Measurements from ENCODE around the gene HOXC9. TPM values are rescaled to one million over a fixed set of nuclear protein-coding genes. Genes with fewer than 3 reads are reported as not detected.

HOXC9 gene
- polyA plus RNA-seq, 1 of the 3 experiments (the other 2 are of a cell fraction): 1.9 TPM

DNA sequence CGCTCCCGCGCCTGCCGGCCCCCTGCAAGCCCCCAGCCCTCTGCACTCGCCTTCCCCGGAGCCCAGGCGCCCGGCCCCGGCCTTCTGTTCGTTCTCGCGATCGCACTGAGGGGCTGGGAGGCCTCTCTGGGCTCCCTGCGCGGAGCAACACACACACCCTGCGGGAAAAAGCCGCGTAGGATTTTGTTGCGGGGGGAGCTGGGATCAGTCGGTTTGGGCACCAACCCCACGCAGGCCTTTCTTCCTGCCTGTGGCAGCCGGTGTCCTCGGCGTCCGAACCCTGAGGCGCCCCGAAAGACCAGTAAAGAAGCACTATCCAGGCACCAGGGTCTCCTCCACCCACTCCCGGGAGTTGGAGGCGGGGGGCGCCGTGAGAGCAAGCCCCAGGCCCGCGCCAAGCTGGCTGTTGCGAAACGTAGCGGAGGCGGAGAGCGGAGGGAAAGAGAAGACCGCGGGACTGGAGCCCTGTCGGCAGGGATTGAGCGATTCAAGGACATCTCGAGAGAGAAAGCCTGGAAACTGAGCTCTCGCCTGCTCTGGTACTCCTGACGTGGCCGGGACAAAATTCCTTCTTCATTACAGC lies 31.0 kb downstream of the HOXC9 start:
- no peaks in the 10 kb centered on the region for H3K79me2 ChIP-seq (ENCODE audit: insufficient read depth)
- peaks cover 4% of the 10 kb centered on the region for H3F3A ChIP-seq (replicated peaks; ENCODE audit: insufficient read depth)
- H3K9me2 ChIP-seq: no peaks in the 10 kb centered on the region
- H3K27ac ChIP-seq (ENCODE audit: low read depth in 2 of 2, low read length in 1 of 2): no peak overlapping the region
- no peaks in the 10 kb centered on the region for H4K20me1 ChIP-seq (ENCODE audit: insufficient read depth)
- no peak for DNase-seq
- ChIA-PET POLR2A (no interaction called here), CTCF (interaction anchor here (1.5 to 23.2 kb wide), 7 partner anchors 8 to 184 kb away, joined by 4 to 548 read pairs (median 56); partner anchors contain the start of genes HOXC4, HOXC8 and SMUG1)
- H3K36me3 ChIP-seq (replicated peaks in 1 of 2; ENCODE audit: control insufficient read depth in 1 of 2, insufficient read depth in 2 of 2, low read length in 1 of 2): no peaks in the 10 kb centered on the region
- no peaks in the 10 kb centered on the region for H3K9me3 ChIP-seq
- no peak overlapping the region for H3K9ac ChIP-seq
- no peak for TF ChIP-seq SIN3A (IDR thresholded peaks at IDR 0.05; ENCODE audit: borderline replicate concordance, low read depth, low read length)
- no peak for TF ChIP-seq NRF1 (IDR thresholded peaks at IDR 0.05; ENCODE audit: low read depth, low read length)
- TF ChIP-seq JUND (IDR thresholded peaks at IDR 0.05): no peak
- no peak for TF ChIP-seq MEF2A (IDR thresholded peaks at IDR 0.05; ENCODE audit: borderline replicate concordance, low read depth)
- H3K4me3 ChIP-seq (ENCODE audit: low read depth in 2 of 2, low read length in 1 of 2): no peak overlapping the region
- no peaks in the 10 kb centered on the region for H3K27me3 ChIP-seq (ENCODE audit: insufficient read depth)
- H3K4me1 ChIP-seq (ENCODE audit: control insufficient read depth in 1 of 2, insufficient read depth in 2 of 2, low read depth in 1 of 2, low read length in 1 of 2): peaks cover 0 to 31% of the 10 kb centered on the region in 2 experiments; a peak in 1 of 4 replicates
- H3K4me2 ChIP-seq: no peak overlapping the region
- 96% methylated on average over 44 of the region's 46 CpGs for WGBS (ENCODE audit: low lambda C conversion rate)
- no peak overlapping the region for H2AFZ ChIP-seq (ENCODE audit: low read depth)

DNA sequence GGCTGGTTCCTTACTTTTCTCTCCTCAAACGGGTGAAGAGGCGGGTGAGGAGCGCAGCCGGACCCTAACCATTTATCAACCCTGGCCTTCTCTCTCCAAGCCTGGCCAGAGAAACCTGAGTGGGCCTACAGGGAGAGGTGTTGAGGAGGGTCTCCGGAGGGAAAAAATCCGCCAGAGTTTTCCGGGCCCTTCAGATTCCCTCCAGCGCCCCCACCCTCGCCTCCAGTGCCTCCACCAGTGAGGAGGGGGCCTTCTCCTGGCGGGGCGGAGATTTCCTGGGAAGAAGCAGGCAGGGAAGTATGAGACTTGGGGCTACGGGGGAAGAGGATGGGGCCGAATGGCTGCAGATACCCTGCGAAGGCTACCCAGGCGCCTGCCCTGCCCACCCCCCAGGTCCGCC lies 31.5 kb downstream of the HOXC9 start:
- H3K4me3 ChIP-seq (ENCODE audit: low read depth in 2 of 2, low read length in 1 of 2): no peak overlapping the region
- H3K9me2 ChIP-seq: no peaks in the 10 kb centered on the region
- no peak overlapping the region for H3K9ac ChIP-seq
- no peaks in the 10 kb centered on the region for H3K79me2 ChIP-seq (ENCODE audit: insufficient read depth)
- no peaks in the 10 kb centered on the region for H3K27me3 ChIP-seq (ENCODE audit: insufficient read depth)
- H3K36me3 ChIP-seq (replicated peaks in 1 of 2; ENCODE audit: control insufficient read depth in 1 of 2, insufficient read depth in 2 of 2, low read length in 1 of 2): no peaks in the 10 kb centered on the region
- H3K27ac ChIP-seq (ENCODE audit: low read depth in 2 of 2, low read length in 1 of 2): no peak overlapping the region
- ChIA-PET POLR2A (interaction anchor here (2.2 kb wide), 1 partner anchor 22 kb away, joined by 18 read pairs; the partner anchor contains the start of gene HOXC4), CTCF (interaction anchor here (1.0 to 23.2 kb wide), 11 partner anchors 9 to 183 kb away, joined by 4 to 548 read pairs (median 42); partner anchors contain the start of genes HOXC10, HOXC4, HOXC8 and SMUG1)
- peaks cover 6% of the 10 kb centered on the region for H3F3A ChIP-seq (replicated peaks; ENCODE audit: insufficient read depth)
- DNase-seq: no peak
- no peaks in the 10 kb centered on the region for H4K20me1 ChIP-seq (ENCODE audit: insufficient read depth)
- no peak overlapping the region for H3K4me2 ChIP-seq
- H2AFZ ChIP-seq (ENCODE audit: low read depth): no peak overlapping the region
- H3K9me3 ChIP-seq: no peaks in the 10 kb centered on the region
- peaks cover 0 to 33% of the 10 kb centered on the region in 2 experiments; a peak in 1 of 4 replicates for H3K4me1 ChIP-seq (ENCODE audit: control insufficient read depth in 1 of 2, insufficient read depth in 2 of 2, low read depth in 1 of 2, low read length in 1 of 2)
- WGBS (ENCODE audit: low lambda C conversion rate): 96% methylated on average over 11 of the region's 16 CpGs
- TF ChIP-seq YY1 (IDR thresholded peaks at IDR 0.05; ENCODE audit: low read depth) (no peak), ELF1 (IDR thresholded peaks at IDR 0.05) (no peak), EP300 (IDR thresholded peaks at IDR 0.05; ENCODE audit: borderline replicate concordance in 1 of 2, low read depth in 1 of 2, low read length in 1 of 2) (no peak), TCF12 (IDR thresholded peaks at IDR 0.05) (no peak), POLR2AphosphoS5 (IDR thresholded peaks at IDR 0.05; ENCODE audit: low read depth, low read length) (no peak), RAD21 (IDR thresholded peaks at IDR 0.05; ENCODE audit: low read length) (no peak), SMC3 (IDR thresholded peaks at IDR 0.05; ENCODE audit: low read depth, low read length) (no peak), RFX5 (IDR thresholded peaks at IDR 0.05; ENCODE audit: low read length) (no peak), GABPA (IDR thresholded peaks at IDR 0.05; ENCODE audit: low read depth) (no peak), CHD2 (IDR thresholded peaks at IDR 0.05; ENCODE audit: low read length, partially characterized antibody) (no peak), FOXM1 (IDR thresholded peaks at IDR 0.05; ENCODE audit: low read depth) (no peak), TAF1 (IDR thresholded peaks at IDR 0.05; ENCODE audit: borderline replicate concordance, low read depth, low read length) (no peak), SIN3A (IDR thresholded peaks at IDR 0.05; ENCODE audit: borderline replicate concordance, low read depth, low read length) (no peak), TEAD4 (IDR thresholded peaks at IDR 0.05; ENCODE audit: borderline replicate concordance, insufficient read depth) (no peak)
- TF ChIP-seq, protein P1, sequence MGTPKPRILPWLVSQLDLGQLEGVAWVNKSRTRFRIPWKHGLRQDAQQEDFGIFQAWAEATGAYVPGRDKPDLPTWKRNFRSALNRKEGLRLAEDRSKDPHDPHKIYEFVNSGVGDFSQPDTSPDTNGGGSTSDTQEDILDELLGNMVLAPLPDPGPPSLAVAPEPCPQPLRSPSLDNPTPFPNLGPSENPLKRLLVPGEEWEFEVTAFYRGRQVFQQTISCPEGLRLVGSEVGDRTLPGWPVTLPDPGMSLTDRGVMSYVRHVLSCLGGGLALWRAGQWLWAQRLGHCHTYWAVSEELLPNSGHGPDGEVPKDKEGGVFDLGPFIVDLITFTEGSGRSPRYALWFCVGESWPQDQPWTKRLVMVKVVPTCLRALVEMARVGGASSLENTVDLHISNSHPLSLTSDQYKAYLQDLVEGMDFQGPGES (IDR thresholded peaks at IDR 0.05; ENCODE audit: low read depth, low read length): no peak
- TF ChIP-seq, protein P2, sequence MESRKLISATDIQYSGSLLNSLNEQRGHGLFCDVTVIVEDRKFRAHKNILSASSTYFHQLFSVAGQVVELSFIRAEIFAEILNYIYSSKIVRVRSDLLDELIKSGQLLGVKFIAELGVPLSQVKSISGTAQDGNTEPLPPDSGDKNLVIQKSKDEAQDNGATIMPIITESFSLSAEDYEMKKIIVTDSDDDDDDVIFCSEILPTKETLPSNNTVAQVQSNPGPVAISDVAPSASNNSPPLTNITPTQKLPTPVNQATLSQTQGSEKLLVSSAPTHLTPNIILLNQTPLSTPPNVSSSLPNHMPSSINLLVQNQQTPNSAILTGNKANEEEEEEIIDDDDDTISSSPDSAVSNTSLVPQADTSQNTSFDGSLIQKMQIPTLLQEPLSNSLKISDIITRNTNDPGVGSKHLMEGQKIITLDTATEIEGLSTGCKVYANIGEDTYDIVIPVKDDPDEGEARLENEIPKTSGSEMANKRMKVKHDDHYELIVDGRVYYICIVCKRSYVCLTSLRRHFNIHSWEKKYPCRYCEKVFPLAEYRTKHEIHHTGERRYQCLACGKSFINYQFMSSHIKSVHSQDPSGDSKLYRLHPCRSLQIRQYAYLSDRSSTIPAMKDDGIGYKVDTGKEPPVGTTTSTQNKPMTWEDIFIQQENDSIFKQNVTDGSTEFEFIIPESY (IDR thresholded peaks at IDR 0.05; ENCODE audit: borderline replicate concordance, low read depth): no peak
- TF ChIP-seq, protein P3, sequence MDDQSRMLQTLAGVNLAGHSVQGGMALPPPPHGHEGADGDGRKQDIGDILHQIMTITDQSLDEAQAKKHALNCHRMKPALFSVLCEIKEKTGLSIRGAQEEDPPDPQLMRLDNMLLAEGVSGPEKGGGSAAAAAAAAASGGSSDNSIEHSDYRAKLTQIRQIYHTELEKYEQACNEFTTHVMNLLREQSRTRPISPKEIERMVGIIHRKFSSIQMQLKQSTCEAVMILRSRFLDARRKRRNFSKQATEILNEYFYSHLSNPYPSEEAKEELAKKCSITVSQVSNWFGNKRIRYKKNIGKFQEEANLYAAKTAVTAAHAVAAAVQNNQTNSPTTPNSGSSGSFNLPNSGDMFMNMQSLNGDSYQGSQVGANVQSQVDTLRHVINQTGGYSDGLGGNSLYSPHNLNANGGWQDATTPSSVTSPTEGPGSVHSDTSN (IDR thresholded peaks at IDR 0.05): no peak
- TF ChIP-seq, protein P4, sequence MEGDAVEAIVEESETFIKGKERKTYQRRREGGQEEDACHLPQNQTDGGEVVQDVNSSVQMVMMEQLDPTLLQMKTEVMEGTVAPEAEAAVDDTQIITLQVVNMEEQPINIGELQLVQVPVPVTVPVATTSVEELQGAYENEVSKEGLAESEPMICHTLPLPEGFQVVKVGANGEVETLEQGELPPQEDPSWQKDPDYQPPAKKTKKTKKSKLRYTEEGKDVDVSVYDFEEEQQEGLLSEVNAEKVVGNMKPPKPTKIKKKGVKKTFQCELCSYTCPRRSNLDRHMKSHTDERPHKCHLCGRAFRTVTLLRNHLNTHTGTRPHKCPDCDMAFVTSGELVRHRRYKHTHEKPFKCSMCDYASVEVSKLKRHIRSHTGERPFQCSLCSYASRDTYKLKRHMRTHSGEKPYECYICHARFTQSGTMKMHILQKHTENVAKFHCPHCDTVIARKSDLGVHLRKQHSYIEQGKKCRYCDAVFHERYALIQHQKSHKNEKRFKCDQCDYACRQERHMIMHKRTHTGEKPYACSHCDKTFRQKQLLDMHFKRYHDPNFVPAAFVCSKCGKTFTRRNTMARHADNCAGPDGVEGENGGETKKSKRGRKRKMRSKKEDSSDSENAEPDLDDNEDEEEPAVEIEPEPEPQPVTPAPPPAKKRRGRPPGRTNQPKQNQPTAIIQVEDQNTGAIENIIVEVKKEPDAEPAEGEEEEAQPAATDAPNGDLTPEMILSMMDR (IDR thresholded peaks at IDR 0.05): no peak
- TF ChIP-seq, protein P5, sequence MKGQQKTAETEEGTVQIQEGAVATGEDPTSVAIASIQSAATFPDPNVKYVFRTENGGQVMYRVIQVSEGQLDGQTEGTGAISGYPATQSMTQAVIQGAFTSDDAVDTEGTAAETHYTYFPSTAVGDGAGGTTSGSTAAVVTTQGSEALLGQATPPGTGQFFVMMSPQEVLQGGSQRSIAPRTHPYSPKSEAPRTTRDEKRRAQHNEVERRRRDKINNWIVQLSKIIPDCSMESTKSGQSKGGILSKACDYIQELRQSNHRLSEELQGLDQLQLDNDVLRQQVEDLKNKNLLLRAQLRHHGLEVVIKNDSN (IDR thresholded peaks at IDR 0.05; ENCODE audit: borderline replicate concordance, low read depth): no peak

All from SK-N-SH (cell line).